Measurements from ENCODE around the gene ETHE1.

DNA sequence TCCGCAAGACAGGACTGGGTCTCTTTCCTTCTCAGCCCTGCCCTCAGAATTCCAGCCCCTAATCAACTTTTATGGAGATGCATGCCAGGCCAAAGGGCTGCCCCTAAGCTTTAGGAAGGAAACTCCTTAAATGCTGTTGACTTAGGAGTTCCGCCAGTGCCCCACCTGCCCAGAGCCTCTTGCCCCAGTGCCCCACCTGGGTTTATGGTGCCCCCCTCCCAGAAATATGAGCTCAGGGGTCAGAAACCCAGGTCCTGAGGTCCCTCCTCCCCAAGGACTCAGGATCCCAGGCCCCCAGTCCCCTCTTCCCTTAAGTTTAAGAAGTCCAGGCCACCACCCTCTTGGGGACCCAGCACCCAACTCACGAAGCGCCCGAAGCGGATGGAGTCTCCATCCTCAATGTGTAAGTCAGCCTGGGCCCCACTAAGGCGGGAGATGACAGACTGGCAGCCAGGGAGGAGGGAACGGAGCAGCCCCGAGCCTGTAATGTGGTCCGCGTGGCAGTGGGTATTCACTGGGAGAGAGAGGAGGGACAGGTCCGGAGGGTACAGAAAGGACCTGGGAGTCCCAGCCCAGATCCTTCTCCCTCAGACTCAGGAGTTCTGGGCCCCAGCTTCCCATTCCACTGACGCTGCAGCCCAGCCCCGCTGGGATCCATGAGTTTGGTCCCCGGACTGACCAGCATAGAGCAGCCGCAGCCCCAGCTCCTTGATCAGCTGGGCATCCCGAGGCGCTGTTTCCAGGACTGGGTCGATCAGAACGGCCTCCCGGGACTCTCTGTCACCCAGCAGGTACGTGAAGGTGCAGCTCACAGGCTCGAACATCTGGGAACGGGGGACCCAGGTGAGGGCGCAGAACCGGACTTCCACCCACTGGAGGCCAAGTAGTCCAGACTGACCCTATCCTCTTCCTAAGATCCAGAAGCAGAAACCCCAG is 897 bp downstream of the ETHE1 start:
- TF ChIP-seq, protein P1, sequence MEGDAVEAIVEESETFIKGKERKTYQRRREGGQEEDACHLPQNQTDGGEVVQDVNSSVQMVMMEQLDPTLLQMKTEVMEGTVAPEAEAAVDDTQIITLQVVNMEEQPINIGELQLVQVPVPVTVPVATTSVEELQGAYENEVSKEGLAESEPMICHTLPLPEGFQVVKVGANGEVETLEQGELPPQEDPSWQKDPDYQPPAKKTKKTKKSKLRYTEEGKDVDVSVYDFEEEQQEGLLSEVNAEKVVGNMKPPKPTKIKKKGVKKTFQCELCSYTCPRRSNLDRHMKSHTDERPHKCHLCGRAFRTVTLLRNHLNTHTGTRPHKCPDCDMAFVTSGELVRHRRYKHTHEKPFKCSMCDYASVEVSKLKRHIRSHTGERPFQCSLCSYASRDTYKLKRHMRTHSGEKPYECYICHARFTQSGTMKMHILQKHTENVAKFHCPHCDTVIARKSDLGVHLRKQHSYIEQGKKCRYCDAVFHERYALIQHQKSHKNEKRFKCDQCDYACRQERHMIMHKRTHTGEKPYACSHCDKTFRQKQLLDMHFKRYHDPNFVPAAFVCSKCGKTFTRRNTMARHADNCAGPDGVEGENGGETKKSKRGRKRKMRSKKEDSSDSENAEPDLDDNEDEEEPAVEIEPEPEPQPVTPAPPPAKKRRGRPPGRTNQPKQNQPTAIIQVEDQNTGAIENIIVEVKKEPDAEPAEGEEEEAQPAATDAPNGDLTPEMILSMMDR (IDR thresholded peaks at IDR 0.05) = no peak
- TF ChIP-seq ZFX (IDR thresholded peaks at IDR 0.05; ENCODE audit: borderline replicate concordance) = no peak

Measured in 22Rv1 (cell line).